IMR-90 (cell line): Measurements from ENCODE around the gene C14orf180. TPM values are rescaled to one million over a fixed set of nuclear protein-coding genes. Genes with fewer than 3 reads are reported as not detected.

ENCODE experiments used
- ATAC-seq: fragments of 200-7000 bp; cut with Tn5 transposase; 2 replicates; pipeline ENCODE4 v1.9.1; 2020; ENCODE audit warnings: low read depth, mild to moderate bottlenecking, moderate library complexity
- BruUV-seq: library from RNA; stranded (reverse); fragments of 400-500 nt; replicated peaks from 2 replicates; lab custom pipeline; 2021; lab: Mats Ljungman, UMichigan
- CTCF ChIA-PET: fragments of 300-600 bp; formaldehyde crosslinking; extraction: SDS; loops from one replicate; lab custom pipeline; 2021; ENCODE audit warnings: antibody characterized with exemption; lab: Yijun Ruan, JAX
- POLR2A ChIA-PET: fragments of 300-600 bp; sonication (Branson Sonifier 250); formaldehyde crosslinking; loops from one replicate; lab custom pipeline; 2022; ENCODE audit warnings: antibody characterized with exemption; ENCODE audit not compliant: unreplicated experiment; lab: Charles Lee
- DNase-seq: peaks from one replicate; pipeline ENCODE4 v3.0.0; 2013
- H2AFZ ChIP-seq: replicated peaks from 2 replicates; pipeline ENCODE3; 2013; ENCODE audit warnings: low read length, mild to moderate bottlenecking; ENCODE audit not compliant: poor library complexity
- H2AK5ac ChIP-seq: 2 replicates; pipeline ENCODE4 v1.6.1; 2013; ENCODE audit warnings: low read depth, low read length, inconsistent platforms
- H2AK9ac ChIP-seq: replicated peaks from 2 replicates; pipeline ENCODE3; 2013; ENCODE audit warnings: mild to moderate bottlenecking, low read depth, low read length, moderate library complexity; ENCODE audit not compliant: poor library complexity
- H2BK120ac ChIP-seq: 2 replicates; pipeline ENCODE4 v1.6.1; 2013; ENCODE audit warnings: low read depth, low read length, inconsistent platforms
- H2BK15ac ChIP-seq: 3 replicates; pipeline ENCODE4 v1.6.1; 2013; ENCODE audit warnings: low read depth, low read length, inconsistent platforms
- H2BK20ac ChIP-seq: 2 replicates; pipeline ENCODE4 v1.6.1; 2013; ENCODE audit warnings: low read depth, mild to moderate bottlenecking, inconsistent platforms, low read length, moderate library complexity
- H2BK5ac ChIP-seq: 2 replicates; pipeline ENCODE4 v1.6.1; 2013; ENCODE audit warnings: mild to moderate bottlenecking, low read depth, low read length, inconsistent platforms; ENCODE audit not compliant: poor library complexity, severe bottlenecking
- H3K14ac ChIP-seq: replicated peaks from 2 replicates; pipeline ENCODE4 v1.6.1; 2013; ENCODE audit warnings: low read depth, low read length, inconsistent platforms
- H3K18ac ChIP-seq: 2 replicates; pipeline ENCODE4 v1.6.1; 2013; ENCODE audit warnings: low read depth, low read length, control low read depth
- H3K23ac ChIP-seq: 2 replicates; pipeline ENCODE4 v1.6.1; 2013; ENCODE audit warnings: low read depth, low read length, inconsistent platforms
- H3K27ac ChIP-seq: 2 replicates; pipeline ENCODE4 v1.5.1; 2013; ENCODE audit warnings: mild to moderate bottlenecking, control low read depth, low read length; ENCODE audit not compliant: insufficient read depth
- H3K27me3 ChIP-seq: 2 replicates; pipeline ENCODE4 v1.6.1; 2013; ENCODE audit warnings: low read length; ENCODE audit not compliant: control insufficient read depth, insufficient read depth
- H3K36me3 ChIP-seq: 2 replicates; pipeline ENCODE4 v1.6.1; 2013; ENCODE audit warnings: low read length, mixed read lengths; ENCODE audit not compliant: control insufficient read depth, insufficient read depth
- H3K4ac ChIP-seq: 2 replicates; pipeline ENCODE4 v1.6.1; 2013; ENCODE audit warnings: low read depth, low read length, inconsistent platforms
- H3K4me1 ChIP-seq: 2 replicates; pipeline ENCODE4 v1.6.1; 2013; ENCODE audit warnings: low read length, mixed read lengths; ENCODE audit not compliant: control insufficient read depth, insufficient read depth
- H3K4me2 ChIP-seq: 2 replicates; pipeline ENCODE4 v1.6.1; 2013; ENCODE audit warnings: low read depth, mild to moderate bottlenecking, control low read depth, low read length, moderate library complexity
- H3K4me3 ChIP-seq: 2 replicates; pipeline ENCODE4 v1.5.1; 2013; ENCODE audit warnings: low read depth, mild to moderate bottlenecking, control low read depth, low read length, moderate library complexity; ENCODE audit not compliant: insufficient read depth
- H3K56ac ChIP-seq: 2 replicates; pipeline ENCODE4 v1.6.1; 2013; ENCODE audit warnings: low read length, inconsistent platforms; ENCODE audit not compliant: insufficient read depth; ENCODE audit errors: extremely low read depth
- H3K79me1 ChIP-seq, 2 experiments: 2 replicates each; pipeline ENCODE4 v1.6.1; 2013; ENCODE audit warnings: low read length in 2 of 2, inconsistent platforms in 1 of 2, low read depth in 1 of 2
- H3K9ac ChIP-seq: 2 replicates; pipeline ENCODE4 v1.6.1; 2013; ENCODE audit warnings: low read depth, low read length, control low read depth
- H3K9me1 ChIP-seq: 2 replicates; pipeline ENCODE4 v1.6.1; 2013; ENCODE audit warnings: low read length, inconsistent platforms; ENCODE audit not compliant: insufficient read depth
- H3K9me3 ChIP-seq: 2 replicates; pipeline ENCODE4 v1.6.1; 2013; ENCODE audit warnings: low read length; ENCODE audit not compliant: control insufficient read depth, insufficient read depth
- H4K20me1 ChIP-seq: 2 replicates; pipeline ENCODE4 v1.6.1; 2013; ENCODE audit warnings: low read length, inconsistent platforms; ENCODE audit not compliant: insufficient read depth
- H4K5ac ChIP-seq: 2 replicates; pipeline ENCODE4 v1.6.1; 2013; ENCODE audit warnings: mild to moderate bottlenecking, low read depth, low read length, control low read depth
- H4K8ac ChIP-seq, 2 experiments: 2 replicates each; pipeline ENCODE4 v1.6.1; 2013; ENCODE audit warnings: low read depth in 2 of 2, low read length in 2 of 2, control low read depth in 1 of 2, inconsistent platforms in 1 of 2
- H4K91ac ChIP-seq: 2 replicates; pipeline ENCODE4 v1.6.1; 2013; ENCODE audit warnings: low read depth, low read length, inconsistent platforms; ENCODE audit not compliant: insufficient read depth
- ELK1 ChIP-seq: fragments of 150-350 bp; IDR thresholded peaks from 2 replicates; pipeline ENCODE4 v1.6.1; 2016; ENCODE audit warnings: low read depth, mild to moderate bottlenecking, low read length, moderate library complexity, borderline replicate concordance
- MAZ ChIP-seq: IDR thresholded peaks from 2 replicates; pipeline ENCODE4 v1.6.1; 2012; ENCODE audit warnings: low read depth, mild to moderate bottlenecking, low read length, improper control_type of control experiment, moderate library complexity, borderline replicate concordance
- MXI1 ChIP-seq: IDR thresholded peaks from 2 replicates; pipeline ENCODE4 v1.6.1; 2012; ENCODE audit warnings: low read depth, mild to moderate bottlenecking, low read length, moderate library complexity, borderline replicate concordance
- POLR2A ChIP-seq: IDR thresholded peaks from 2 replicates; pipeline ENCODE4 v1.6.1; 2012; ENCODE audit warnings: mild to moderate bottlenecking, low read depth, low read length
- WGBS, 2 experiments: methylation state at CpG; one replicate each; pipeline versions ENCODE4 v1.1.5 to v1.1.7; 2013; ENCODE audit warnings: missing lambda C conversion rate in 2 of 2; ENCODE audit not compliant: insufficient read length in 1 of 2; ENCODE audit errors: extremely low coverage in 2 of 2; 5-methylcytosine and 5-hydroxymethylcytosine counted together
- dilution Hi-C: fragments of 300-500 bp; cut with HindIII; formaldehyde crosslinking; loops from one replicate; pipeline ENCODE4 v1.14.3; 2018; ENCODE audit warnings: low sequenced_read_pairs; ENCODE audit not compliant: unreplicated experiment
- in situ Hi-C: fragments of 300-500 bp; cut with MboI; formaldehyde crosslinking; loops from 3 replicates; pipeline ENCODE4 v1.14.3; 2019; ENCODE audit warnings: low sequenced_read_pairs, inconsistent platforms, mixed read lengths
- intact Hi-C: fragments of 100-400 bp; cut with micrococcal nuclease; formaldehyde crosslinking; loops from 2 replicates; pipeline ENCODE4 v1.10.0; 2022
- polyA plus RNA-seq, 3 experiments: library from polyadenylated mRNA; depleted of rRNA; stranded (reverse); fragments of >200 nt; gene quantifications; 2 replicates each; pipeline ENCODE4 v1.2.3, GENCODE V29; 2012; ENCODE audit warnings: low replicate concordance in 1 of 3
- total RNA-seq: library from RNA; depleted of rRNA; stranded (reverse); fragments of >200 nt; gene quantifications from 2 replicates; pipeline ENCODE4 v1.2.3, GENCODE V29; 2012

Gene C14orf180
- total and polyA plus RNA-seq, 2 of the 4 experiments (the other 2 are of a cell fraction) = not detected

- Histone ChIP-seq H3K4me3 (no peak overlapping the region), H3K4ac (no peak overlapping the region), H3K27me3 (peaks cover 7% of the 10 kb centered on the region; the same call in 1 of the 2 replicates), H4K20me1 (no peaks in the 10 kb centered on the region), H2BK5ac (no peak overlapping the region), H2BK15ac (no peak overlapping the region), H3K9me1 (no peaks in the 10 kb centered on the region), H3K9me3 (no peaks in the 10 kb centered on the region), H3K36me3 (no peaks in the 10 kb centered on the region), H4K8ac (no peak overlapping the region), H3K9ac (no peak overlapping the region), H3K79me1 (no peaks in the 10 kb centered on the region), H2AFZ (no peak overlapping the region), H3K56ac (no peak overlapping the region), H3K27ac (no peak overlapping the region), H4K91ac (no peak overlapping the region), H3K23ac (no peak overlapping the region), H2BK120ac (no peak overlapping the region), H2BK20ac (no peak overlapping the region), H3K4me2 (no peak overlapping the region), H3K4me1 (no peaks in the 10 kb centered on the region), H4K5ac (no peak overlapping the region), H3K14ac (no peak overlapping the region), H2AK9ac (no peak overlapping the region), H2AK5ac (no peak overlapping the region), H3K18ac (no peak overlapping the region)
- ChIA-PET CTCF (no interaction called here), POLR2A (no interaction called here)
- dilution Hi-C loops (no loop called here), in situ Hi-C loops (loop anchor here (25.0 kb wide), 1 partner anchor 482 kb away; the partner anchor contains the start of gene ASPG), intact Hi-C loops (no loop called here)
- no peak for ATAC-seq
- no TSS peak for BruUV-seq
- no peak for TF ChIP-seq POLR2A
- no peak for TF ChIP-seq MXI1
- TF ChIP-seq ELK1 = no peak
- no peak for TF ChIP-seq MAZ
- WGBS, 2 experiments = no CpG with 5 or more reads among the region's 10 CpGs
- DNase-seq = no peak
Measured at GRCh38 chr14:104569435-104569834, 10.1 kb upstream of the C14orf180 start.
